ENCODE measurements around the gene APOC1.
"Not testable (repeated sequence)": the region's sequence is repeated elsewhere in the genome, so short reads cannot be mapped to it uniquely, and the experiment has no call there.

The APOC1 gene

GRCh38 chr19:44889830-44890365 is 24.5 kb upstream of the APOC1 start:
- DNase-seq (ENCODE audit: low read depth in 2 of 2), result no peak

GRCh38 chr19:44890366-44891015 is 23.9 kb upstream of the APOC1 start:
- DNase-seq (ENCODE audit: low read depth in 2 of 2), result peak in 1 of 2 donors; percentile 99

GRCh38 chr19:44891016-44891882 is 23.2 kb upstream of the APOC1 start, which contains the start of gene TOMM40:
Gene TOMM40 (plus strand): TSS chr19:44891254. CDS start chr19:44891416, 162 bp downstream.
- DNase-seq (ENCODE audit: low read depth in 2 of 2), result peak; percentile 99 to 100

- no peak for DNase-seq (ENCODE audit: low read depth in 2 of 2)
These were observed 21.5 kb upstream of the APOC1 start for GRCh38 chr19:44892932-44893331.

- no peak for DNase-seq (ENCODE audit: low read depth in 2 of 2)
These were observed 20.9 kb upstream of the APOC1 start for GRCh38 chr19:44893332-44894051.

- no peak for DNase-seq (ENCODE audit: low read depth in 2 of 2)
These were observed 20.4 kb upstream of the APOC1 start for GRCh38 chr19:44894052-44894400.

- DNase-seq (ENCODE audit: low read depth in 2 of 2), result no peak
These were observed 19.5 kb upstream of the APOC1 start for GRCh38 chr19:44894946-44895345.

- DNase-seq (ENCODE audit: low read depth in 2 of 2), result no peak
These were observed 16.6 kb upstream of the APOC1 start for GRCh38 chr19:44897835-44898234.

- no peak for DNase-seq (ENCODE audit: low read depth in 2 of 2)
These were observed 13.8 kb upstream of the APOC1 start for GRCh38 chr19:44900328-44901244.

- no peak for DNase-seq (ENCODE audit: low read depth in 2 of 2)
These were observed 11.2 kb upstream of the APOC1 start for GRCh38 chr19:44903216-44903601.

GRCh38 chr19:44903602-44904425 is 10.6 kb upstream of the APOC1 start:
- peak; percentile 75 to 77 for DNase-seq (ENCODE audit: low read depth in 2 of 2)

- peak in 1 of 2 donors; percentile 5 for DNase-seq (ENCODE audit: low read depth in 2 of 2)
These were observed 9.9 kb upstream of the APOC1 start for GRCh38 chr19:44904426-44904994.

- DNase-seq (ENCODE audit: low read depth in 2 of 2), result no peak
These were observed 8.8 kb upstream of the APOC1 start, which contains the start of gene APOE for GRCh38 chr19:44905437-44906160. Gene APOE (plus strand): TSS chr19:44905796. CDS start chr19:44906625, 829 bp downstream.

- no peak for DNase-seq (ENCODE audit: low read depth in 2 of 2)
These were observed 6.8 kb upstream of the APOC1 start for GRCh38 chr19:44907613-44908012.

GRCh38 chr19:44908074-44908835 is 6.2 kb upstream of the APOC1 start:
- DNase-seq (ENCODE audit: low read depth in 2 of 2), result no peak

- DNase-seq (ENCODE audit: low read depth in 2 of 2), result no peak
These were observed 5.6 kb upstream of the APOC1 start for GRCh38 chr19:44908836-44909261.

GRCh38 chr19:44909775-44910174 is 4.6 kb upstream of the APOC1 start:
- no peak for DNase-seq (ENCODE audit: low read depth in 2 of 2)

GRCh38 chr19:44911896-44912295 is 2.5 kb upstream of the APOC1 start:
- DNase-seq (ENCODE audit: low read depth in 2 of 2), result not testable (repeated sequence)

Data from stimulated activated CD4-positive, alpha-beta T cell treated with anti-CD3 and anti-CD28 coated beads, Interleukin-1b, Interleukin-23, amount 100 ng/mL, for 4 hours (primary cell).